K562 (cell line): ENCODE results near the gene ITPR1. TPM values are rescaled to one million over a fixed set of nuclear protein-coding genes. Genes with fewer than 3 reads are reported as not detected.
A peak's percentile ranks its signal among the peaks of the same experiment; 100 is the strongest.

Experiments
- CXXC5 ChIP-seq: fragments of 250-450 bp; sonication (Bioruptor Pico); IDR thresholded peaks from 2 replicates; pipeline ENCODE4 v1.8.0; 2022; ENCODE audit warnings: inconsistent platforms, mild to moderate bottlenecking, moderate library complexity
- DEAF1 ChIP-seq: fragments of 450-650 bp; formaldehyde crosslinking; IDR thresholded peaks from 2 replicates; pipeline ENCODE4 v1.4.0; 2020; ENCODE audit warnings: mild to moderate bottlenecking, moderate library complexity
- DPF2 ChIP-seq: fragments of 450-650 bp; IDR thresholded peaks from 2 replicates; pipeline ENCODE4 v1.6.1; 2016
- IRF2 ChIP-seq: sonication (generic); formaldehyde crosslinking; IDR thresholded peaks from 2 replicates; pipeline ENCODE4 v1.8.1; 2022; ENCODE audit warnings: mild to moderate bottlenecking, missing genetic modification reagents
- L3MBTL2 ChIP-seq: fragments of 450-650 bp; IDR thresholded peaks from 2 replicates; pipeline ENCODE4 v1.6.1; 2016; ENCODE audit warnings: mild to moderate bottlenecking, moderate library complexity
- MAZ ChIP-seq, 2 experiments: fragments of 450-650 bp in 1 of 2; sonication (generic) in 1 of 2; formaldehyde crosslinking; IDR thresholded peaks in 1 of 2; conservative IDR thresholded peaks in 1 of 2; 2 replicates each; pipeline versions ENCODE4 v1.4.0 to v1.5.0; 2020; ENCODE audit warnings: mild to moderate bottlenecking in 1 of 2, missing genetic modification reagents in 1 of 2
- PML ChIP-seq: IDR thresholded peaks from 2 replicates; pipeline ENCODE4 v1.6.1; 2012; ENCODE audit warnings: low read length, inconsistent platforms
- RAD21 ChIP-seq, 2 experiments: fragments of 250-450 bp in 1 of 2; fragments of 450-650 bp in 1 of 2; sonication (Bioruptor Pico) in 1 of 2; formaldehyde crosslinking in 1 of 2; IDR thresholded peaks in 1 of 2; conservative IDR thresholded peaks in 1 of 2; 2 replicates each; pipeline versions ENCODE4 v1.4.0 to v1.8.0; 2020 to 2022; ENCODE audit warnings: mild to moderate bottlenecking in 2 of 2, moderate library complexity in 1 of 2
- RERE ChIP-seq: sonication (generic); formaldehyde crosslinking; IDR thresholded peaks from 2 replicates; pipeline ENCODE4 v1.8.0; 2023; ENCODE audit warnings: missing genetic modification reagents, mild to moderate bottlenecking, borderline replicate concordance
- SMAD1 ChIP-seq: fragments of 150-350 bp; IDR thresholded peaks from 2 replicates; pipeline ENCODE4 v1.6.1; 2014; ENCODE audit warnings: low read length, low read depth; ENCODE audit not compliant: partially characterized antibody
- SOX6 ChIP-seq: fragments of 450-650 bp; IDR thresholded peaks from 2 replicates; pipeline ENCODE4 v1.6.1; 2014; ENCODE audit warnings: mild to moderate bottlenecking
- TBP ChIP-seq: optimal IDR thresholded peaks from 2 replicates; pipeline ENCODE3; 2011; ENCODE audit warnings: low read depth, low read length, improper control_type of control experiment
- VEZF1 ChIP-seq: fragments of 200-800 bp; sonication (Bioruptor generic); IDR thresholded peaks from 2 replicates; pipeline ENCODE4 v1.6.1; 2017; ENCODE audit warnings: missing genetic modification characterization, missing compliant biosample characterization
- YY1 ChIP-seq, 3 experiments: IDR thresholded peaks; 2 replicates each; pipeline ENCODE4 v1.6.1; 2011; ENCODE audit warnings: low read length in 2 of 3, mild to moderate bottlenecking in 2 of 3, moderate library complexity in 2 of 3, borderline replicate concordance in 1 of 3, control low read depth in 1 of 3, low read depth in 1 of 3; ENCODE audit not compliant: insufficient read depth in 3 of 3, insufficient replicate concordance in 2 of 3, control insufficient read depth in 1 of 3, insufficient read length in 1 of 3; ENCODE audit errors: extremely low read depth in 1 of 3
- ZFP36 ChIP-seq: fragments of 150-350 bp; IDR thresholded peaks from 2 replicates; pipeline ENCODE4 v1.6.1; 2018; ENCODE audit warnings: low read length, low read depth; ENCODE audit not compliant: partially characterized antibody
- ZNF316 ChIP-seq: fragments of 450-650 bp; IDR thresholded peaks from 2 replicates; pipeline ENCODE4 v1.6.1; 2016
- polyA plus RNA-seq, 8 experiments: library from polyadenylated mRNA; depleted of rRNA in 4 of 8; stranded (reverse) in 5 of 8; unstranded in 3 of 8; fragments of >200 nt; fragmentation: Nextera tagmentation in 2 of 8; fragmentation: Illumina TruSeq in 1 of 8; extraction: Ambion mirVana in 2 of 8; extraction: Trizol in 1 of 8; gene quantifications; 2 replicates each; pipeline versions ENCODE4 v1.2.1 to v1.2.3, GENCODE V29; 2011 to 2014; ENCODE audit warnings: inconsistent platforms in 1 of 8, missing spikeins in 1 of 8
- total RNA-seq, 7 experiments: library from RNA; depleted of rRNA in 6 of 7; stranded (reverse); fragments of >200 nt in 6 of 7; fragmentation: Illumina TruSeq in 2 of 7; extraction: Trizol in 2 of 7; gene quantifications; 2 replicates each; pipeline versions ENCODE4 v1.2.1 to v1.2.3, GENCODE V29; 2011 to 2021; ENCODE audit warnings: low replicate concordance in 1 of 7

The ITPR1 gene
- total and polyA plus RNA-seq, 9 of the 15 experiments (the other 6 are each of a cell fraction or from before 2014, with no cell fraction given): 22.4 to 40.0 (median 27.4) TPM

GRCh38 chr3:4720316-4721075 lies 227.3 kb downstream of the ITPR1 start (continued):
- peak in 1 of 2 experiments; percentile 78; a peak in 1 of 4 replicates for TF ChIP-seq MAZ (CRISPR knock-in tag; conservative IDR thresholded peaks at IDR 0.05 in 1 of 2, IDR thresholded peaks at IDR 0.05 in 1 of 2)
- TF ChIP-seq L3MBTL2: peak; percentile 24; the same call in 1 of the 2 replicates
- peak; percentile 92 to 95 for TF ChIP-seq RAD21 (CRISPR knock-in tag; conservative IDR thresholded peaks at IDR 0.05 in 1 of 2, IDR thresholded peaks at IDR 0.05 in 1 of 2)
- TF ChIP-seq SMAD1: peak; percentile 68
- TF ChIP-seq ZFP36: no peak
- TF ChIP-seq RERE (CRISPR knock-in tag): no peak
- no peak for TF ChIP-seq IRF2
- TF ChIP-seq SOX6: peak; percentile 33
- TF ChIP-seq ZNF316: no peak
- no peak for TF ChIP-seq YY1 (IDR thresholded peaks at IDR 0.05; ENCODE audit: borderline replicate concordance in 1 of 3, control insufficient read depth in 1 of 3, extremely low read depth in 1 of 3, insufficient read depth in 3 of 3, insufficient read length in 1 of 3, insufficient replicate concordance in 2 of 3, low read depth in 1 of 3, low read length in 2 of 3)
- peak; percentile 25; the same call in 1 of the 2 replicates for TF ChIP-seq VEZF1 (CRISPR knock-in tag)
- peak; percentile 41; the same call in 1 of the 2 replicates for TF ChIP-seq CXXC5 (CRISPR knock-in tag)
- TF ChIP-seq PML: no peak
- TF ChIP-seq TBP: peak; percentile 12
- no peak for TF ChIP-seq DPF2
- peak; percentile 87 for TF ChIP-seq DEAF1 (CRISPR knock-in tag)
